Myocyte (in vitro differentiated cells): ENCODE data around the gene HOXA5. TPM values are rescaled to one million over a fixed set of nuclear protein-coding genes. Genes with fewer than 3 reads are reported as not detected.

Experiments used
- DNase-seq: peaks from one replicate; pipeline ENCODE4 v3.0.0-alpha.2; 2012; ENCODE audit warnings: low read depth
- total RNA-seq: library from RNA; depleted of rRNA; stranded (reverse); fragments of >200 nt; gene quantifications from 2 replicates; pipeline ENCODE4 v1.2.3, GENCODE V29; 2014

HOXA5 gene
- total RNA-seq, 1 donor from 2014 or later, result 5.7 TPM

- DNase-seq, result no peak
These were observed 33.9 kb downstream of the HOXA5 start for GRCh38 chr7:27109466-27110185.

GRCh38 chr7:27108390-27109127, 34.9 kb downstream of the HOXA5 start:
- DNase-seq, result no peak

GRCh38 chr7:27107391-27108381, 35.8 kb downstream of the HOXA5 start:
- DNase-seq, result no peak

GRCh38 chr7:27106901-27107240, 36.6 kb downstream of the HOXA5 start:
- no peak for DNase-seq

GRCh38 chr7:27106181-27106900, 37.1 kb downstream of the HOXA5 start:
- peak; percentile 89 for DNase-seq

- no peak for DNase-seq
These were observed 38.0 kb downstream of the HOXA5 start for GRCh38 chr7:27105301-27106031.

- DNase-seq, result no peak
These were observed 39.0 kb downstream of the HOXA5 start for GRCh38 chr7:27104341-27105058.

GRCh38 chr7:27103489-27104226, 39.8 kb downstream of the HOXA5 start:
- DNase-seq, result no peak

GRCh38 chr7:27102581-27103442, 40.7 kb downstream of the HOXA5 start, which contains the start of gene HOXA2:
Gene HOXA2 (minus strand): TSS chr7:27102683. CDS start chr7:27102500, 183 bp downstream.
- no peak for DNase-seq

- no peak for DNase-seq
These were observed 41.4 kb downstream of the HOXA5 start for GRCh38 chr7:27101957-27102580.

- no peak for DNase-seq
These were observed 42.1 kb downstream of the HOXA5 start for GRCh38 chr7:27101171-27101956.

GRCh38 chr7:27100694-27101170, 42.7 kb downstream of the HOXA5 start:
- no peak for DNase-seq

GRCh38 chr7:27099453-27100370, 43.8 kb downstream of the HOXA5 start:
- DNase-seq, result no peak

GRCh38 chr7:27098578-27099451, 44.7 kb downstream of the HOXA5 start:
- no peak for DNase-seq
